Peyer's patch (tissue), 4 donors: ENCODE measurements around the gene POLR2I.

Experiments used
- CTCF ChIP-seq, 6 experiments: fragments of 450-650 bp in 4 of 6; fragments of 200-600 bp in 2 of 6; sonication (generic) in 1 of 6; IDR thresholded peaks; one replicate each; pipeline ENCODE4 v1.5.1; 2017 to 2019; ENCODE audit warnings: antibody characterized with exemption in 6 of 6, mild to moderate bottlenecking in 3 of 6, moderate library complexity in 1 of 6
- POLR2A ChIP-seq, 2 donors: fragments of 450-650 bp; IDR thresholded peaks; one replicate each; pipeline ENCODE4 v1.5.1; 2017; ENCODE audit warnings: antibody characterized with exemption in 2 of 2, mild to moderate bottlenecking in 2 of 2, moderate library complexity in 2 of 2

- TF ChIP-seq POLR2A (IDR thresholded peaks at IDR 0.05) (no peak), CTCF (IDR thresholded peaks at IDR 0.05) (no peak)
Observed at GRCh38 chr19:36150586-36150985, 35.9 kb upstream of the POLR2I start.
